Keratinocyte (primary cell): ENCODE measurements around the gene CYB5A. TPM values are rescaled to one million over a fixed set of nuclear protein-coding genes. Genes with fewer than 3 reads are reported as not detected.

Experiments used
- DNase-seq: peaks from one replicate; pipeline ENCODE4 v3.0.0-alpha.2; 2011; ENCODE audit warnings: low read depth, missing footprints, low spot score
- FAIRE-seq: peaks from 2 replicates; lab custom pipeline; 2011; peaks lifted over from hg19 to GRCh38; lab: Jason Lieb, UNC
- H2AFZ ChIP-seq: 2 replicates; pipeline ENCODE4 v1.6.0; 2012; ENCODE audit warnings: low read length, control low read depth, inconsistent platforms; ENCODE audit not compliant: control insufficient read depth
- H3K27ac ChIP-seq: 2 replicates; pipeline ENCODE4 v1.5.1; 2011; ENCODE audit warnings: low read length; ENCODE audit not compliant: control insufficient read depth, insufficient read depth
- H3K27me3 ChIP-seq: 3 replicates; pipeline ENCODE4 v1.6.0; 2011; ENCODE audit warnings: low read length; ENCODE audit not compliant: control insufficient read depth, insufficient read depth; ENCODE audit errors: extremely low read depth
- H3K36me3 ChIP-seq, 2 experiments: 2 replicates in 1 of 2; 3 replicates in 1 of 2; pipeline ENCODE4 v1.5.1; 2011; ENCODE audit warnings: low read length in 2 of 2, mild to moderate bottlenecking in 1 of 2; ENCODE audit not compliant: control insufficient read depth in 2 of 2, insufficient read depth in 2 of 2; ENCODE audit errors: extremely low read depth in 1 of 2
- H3K4me1 ChIP-seq: 3 replicates; pipeline ENCODE4 v1.5.1; 2011; ENCODE audit warnings: low read length; ENCODE audit not compliant: control insufficient read depth, insufficient read depth; ENCODE audit errors: extremely low read depth
- H3K4me2 ChIP-seq: 3 replicates; pipeline ENCODE4 v1.6.0; 2011; ENCODE audit warnings: low read depth, low read length; ENCODE audit not compliant: control insufficient read depth, insufficient read depth; ENCODE audit errors: extremely low read depth
- H3K4me3 ChIP-seq, 3 experiments: fragments of 200-600 bp in 1 of 3; sonication (generic) in 1 of 3; 2 replicates in 2 of 3; 3 replicates in 1 of 3; pipeline ENCODE4 v1.5.1; 2011 to 2016; ENCODE audit warnings: low read length in 3 of 3, mild to moderate bottlenecking in 3 of 3, control low read depth in 2 of 3, inconsistent platforms in 1 of 3, low read depth in 1 of 3, mixed read lengths in 1 of 3, mixed run types in 1 of 3, moderate library complexity in 1 of 3; ENCODE audit not compliant: control insufficient read depth in 2 of 3, insufficient read depth in 2 of 3; ENCODE audit errors: extremely low read depth in 1 of 3
- H3K79me2 ChIP-seq: 2 replicates; pipeline ENCODE4 v1.6.0; 2012; ENCODE audit warnings: low read length; ENCODE audit not compliant: control insufficient read depth, insufficient read depth
- H3K9ac ChIP-seq: 3 replicates; pipeline ENCODE4 v1.6.0; 2011; ENCODE audit warnings: low read length; ENCODE audit not compliant: control insufficient read depth, insufficient read depth; ENCODE audit errors: extremely low read depth
- H3K9me1 ChIP-seq: 3 replicates; pipeline ENCODE4 v1.6.0; 2011; ENCODE audit warnings: low read length; ENCODE audit not compliant: control insufficient read depth, insufficient read depth; ENCODE audit errors: extremely low read depth
- H3K9me3 ChIP-seq: 2 replicates; pipeline ENCODE4 v1.5.1; 2012; ENCODE audit warnings: low read depth, low read length; ENCODE audit not compliant: control insufficient read depth
- H4K20me1 ChIP-seq: 3 replicates; pipeline ENCODE4 v1.6.0; 2011; ENCODE audit warnings: low read length; ENCODE audit not compliant: control insufficient read depth, insufficient read depth; ENCODE audit errors: extremely low read depth
- EZH2 ChIP-seq: IDR thresholded peaks from one replicate; pipeline ENCODE4 v1.6.1; 2012; ENCODE audit warnings: inconsistent platforms, mild to moderate bottlenecking, low read length, moderate library complexity
- dilution Hi-C: fragments of 300-500 bp; cut with MboI; formaldehyde crosslinking; loops from one replicate; pipeline ENCODE4 v1.7.0; 2020; ENCODE audit warnings: low sequenced_read_pairs; ENCODE audit not compliant: extremely low pct_ligation_motif_present
- polyA plus RNA-seq, 5 experiments: library from polyadenylated mRNA; depleted of rRNA in 3 of 5; stranded (reverse) in 3 of 5; stranded (forward) in 1 of 5; unstranded in 1 of 5; fragments of >200 nt; gene quantifications; 1 replicate in 1 of 5; 2 replicates in 3 of 5; 3 replicates in 1 of 5; pipeline versions ENCODE4 v1.2.1 to v1.2.3, GENCODE V29; 2011 to 2012; ENCODE audit warnings: missing spikeins in 2 of 5, low read depth in 1 of 5, low replicate concordance in 1 of 5
- TF ChIP-seq, protein P1 (sequence below), 3 experiments: IDR thresholded peaks in 1 of 3; conservative IDR thresholded peaks in 1 of 3; optimal IDR thresholded peaks in 1 of 3; 2 replicates in 2 of 3; 3 replicates in 1 of 3; pipeline versions ENCODE3 to v1.5.1; 2011; ENCODE audit warnings: low read length in 3 of 3, mild to moderate bottlenecking in 3 of 3, moderate library complexity in 2 of 3, control low read depth in 1 of 3, inconsistent platforms in 1 of 3; ENCODE audit not compliant: insufficient read depth in 2 of 3; ENCODE audit errors: extremely low read depth in 1 of 3

Gene CYB5A
- polyA plus RNA-seq, 1 donor (not counting 4 experiments of a cell fraction or from before 2014, with no cell fraction given) = 49.4 TPM

GRCh38 chr18:74303306-74303705 lies 11.5 kb upstream of the CYB5A start:
- dilution Hi-C loops = no loop called here
- no peak for FAIRE-seq
- H3K9me3 ChIP-seq = no peaks in the 10 kb centered on the region

GRCh38 chr18:74299746-74300145 lies 8.0 kb upstream of the CYB5A start:
- DNase-seq = no peak
- dilution Hi-C loops = no loop called here
- no peak overlapping the region for H3K9ac ChIP-seq
- no peaks in the 10 kb centered on the region for H3K9me3 ChIP-seq
- no peak for TF ChIP-seq EZH2
- TF ChIP-seq, protein P1, sequence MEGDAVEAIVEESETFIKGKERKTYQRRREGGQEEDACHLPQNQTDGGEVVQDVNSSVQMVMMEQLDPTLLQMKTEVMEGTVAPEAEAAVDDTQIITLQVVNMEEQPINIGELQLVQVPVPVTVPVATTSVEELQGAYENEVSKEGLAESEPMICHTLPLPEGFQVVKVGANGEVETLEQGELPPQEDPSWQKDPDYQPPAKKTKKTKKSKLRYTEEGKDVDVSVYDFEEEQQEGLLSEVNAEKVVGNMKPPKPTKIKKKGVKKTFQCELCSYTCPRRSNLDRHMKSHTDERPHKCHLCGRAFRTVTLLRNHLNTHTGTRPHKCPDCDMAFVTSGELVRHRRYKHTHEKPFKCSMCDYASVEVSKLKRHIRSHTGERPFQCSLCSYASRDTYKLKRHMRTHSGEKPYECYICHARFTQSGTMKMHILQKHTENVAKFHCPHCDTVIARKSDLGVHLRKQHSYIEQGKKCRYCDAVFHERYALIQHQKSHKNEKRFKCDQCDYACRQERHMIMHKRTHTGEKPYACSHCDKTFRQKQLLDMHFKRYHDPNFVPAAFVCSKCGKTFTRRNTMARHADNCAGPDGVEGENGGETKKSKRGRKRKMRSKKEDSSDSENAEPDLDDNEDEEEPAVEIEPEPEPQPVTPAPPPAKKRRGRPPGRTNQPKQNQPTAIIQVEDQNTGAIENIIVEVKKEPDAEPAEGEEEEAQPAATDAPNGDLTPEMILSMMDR (optimal IDR thresholded peaks at IDR 0.05 in 1 of 3, IDR thresholded peaks at IDR 0.05 in 1 of 3, conservative IDR thresholded peaks at IDR 0.05 in 1 of 3; ENCODE audit: extremely low read depth in 1 of 3, insufficient read depth in 2 of 3, low read length in 3 of 3) = no peak
- peaks cover 4% of the 10 kb centered on the region for H3K4me1 ChIP-seq
- H3K27me3 ChIP-seq = no peaks in the 10 kb centered on the region
- H2AFZ ChIP-seq = no peak overlapping the region
- no peaks in the 10 kb centered on the region for H4K20me1 ChIP-seq
- H3K9me1 ChIP-seq = no peaks in the 10 kb centered on the region
- no peak overlapping the region for H3K4me3 ChIP-seq
- H3K79me2 ChIP-seq = no peaks in the 10 kb centered on the region
- peak; percentile 68 for FAIRE-seq
- no peak overlapping the region for H3K27ac ChIP-seq
- no peak overlapping the region for H3K4me2 ChIP-seq
- no peaks in the 10 kb centered on the region for H3K36me3 ChIP-seq

More at GRCh38 chr18:74303306-74303705, 11.5 kb upstream of the CYB5A start:
- DNase-seq = no peak
- Histone ChIP-seq H3K4me2 (no peak overlapping the region), H2AFZ (no peak overlapping the region), H3K9me1 (no peaks in the 10 kb centered on the region), H3K27ac (no peak overlapping the region), H4K20me1 (no peaks in the 10 kb centered on the region), H3K79me2 (no peaks in the 10 kb centered on the region), H3K9ac (no peak overlapping the region), H3K36me3 (no peaks in the 10 kb centered on the region), H3K4me1 (peaks cover 4% of the 10 kb centered on the region), H3K27me3 (no peaks in the 10 kb centered on the region), H3K4me3 (no peak overlapping the region)
- TF ChIP-seq, protein P1 (optimal IDR thresholded peaks at IDR 0.05 in 1 of 3, IDR thresholded peaks at IDR 0.05 in 1 of 3, conservative IDR thresholded peaks at IDR 0.05 in 1 of 3; ENCODE audit: extremely low read depth in 1 of 3, insufficient read depth in 2 of 3, low read length in 3 of 3) = no peak
- no peak for TF ChIP-seq EZH2
